HepG2 (cell line): ENCODE results near the gene MLN. TPM values are rescaled to one million over a fixed set of nuclear protein-coding genes. Genes with fewer than 3 reads are reported as not detected.

ENCODE experiments used
- ATAC-seq: fragments of 200-7000 bp; cut with Tn5 transposase; 3 replicates; pipeline ENCODE4 v1.9.1; 2020; ENCODE audit warnings: mild to moderate bottlenecking, moderate library complexity
- BruUV-seq: library from RNA; stranded (reverse); fragments of 400-500 nt; replicated peaks from 2 replicates; lab custom pipeline; 2021; lab: Mats Ljungman, UMichigan
- CTCF ChIA-PET: fragments of 300-600 bp; formaldehyde crosslinking; extraction: SDS; loops from one replicate; lab custom pipeline; 2021; ENCODE audit warnings: low total read pairs, inconsistent platforms, low intra/inter-chr PET ratio; lab: Yijun Ruan, JAX
- POLR2A ChIA-PET: fragments of 350-600 bp; sonication (Branson Sonifier 250); formaldehyde crosslinking; loops from one replicate; lab custom pipeline; 2020; ENCODE audit warnings: antibody characterized with exemption, inconsistent platforms; lab: Yijun Ruan, JAX
- DNase-seq: peaks from one replicate; pipeline ENCODE4 v3.0.0-alpha.2; 2015; ENCODE audit warnings: low spot score
- FAIRE-seq: peaks from 3 replicates; lab custom pipeline; 2011; peaks lifted over from hg19 to GRCh38; lab: Jason Lieb, UNC
- H2AFZ ChIP-seq: one replicate; pipeline ENCODE4 v1.6.1; 2011; ENCODE audit warnings: low read length, inconsistent platforms
- H3K27ac ChIP-seq: fragments of 300-600 bp; 3 replicates; pipeline ENCODE4 v1.8.0; 2011; ENCODE audit warnings: mixed run types, mild to moderate bottlenecking, mixed read lengths, low read length, inconsistent platforms; ENCODE audit not compliant: insufficient read depth; ENCODE audit errors: extremely low read length
- H3K27me3 ChIP-seq, 2 experiments: fragments of 200-600 bp in 1 of 2; 2 replicates in 1 of 2; 3 replicates in 1 of 2; pipeline versions ENCODE4 v1.6.0 to v1.8.0; 2011; ENCODE audit warnings: low read length in 2 of 2, mild to moderate bottlenecking in 2 of 2, moderate library complexity in 2 of 2, inconsistent platforms in 1 of 2; ENCODE audit not compliant: insufficient read depth in 2 of 2, control insufficient read depth in 1 of 2
- H3K36me3 ChIP-seq, 2 experiments: fragments of 200-600 bp in 1 of 2; replicated peaks in 1 of 2; 2 replicates in 1 of 2; 3 replicates in 1 of 2; pipeline versions ENCODE4 v1.5.1 to v1.8.0; 2011; ENCODE audit warnings: low read length in 2 of 2, inconsistent platforms in 1 of 2; ENCODE audit not compliant: insufficient read depth in 2 of 2, control insufficient read depth in 1 of 2
- H3K4me1 ChIP-seq: 2 replicates; pipeline ENCODE4 v1.5.1; 2012; ENCODE audit warnings: low read length, inconsistent platforms; ENCODE audit not compliant: insufficient read depth
- H3K4me2 ChIP-seq: 2 replicates; pipeline ENCODE4 v1.6.0; 2011; ENCODE audit warnings: low read depth, low read length, inconsistent platforms
- H3K4me3 ChIP-seq, 3 experiments: fragments of 200-600 bp in 1 of 3; sonication (generic), shearing (Covaris generic) in 1 of 3; replicated peaks in 1 of 3; 2 replicates each; pipeline ENCODE4 v1.5.1; 2011 to 2016; ENCODE audit warnings: low read length in 3 of 3, inconsistent platforms in 2 of 3, low read depth in 2 of 3, mild to moderate bottlenecking in 2 of 3, control low read depth in 1 of 3, mixed read lengths in 1 of 3; ENCODE audit not compliant: insufficient read depth in 1 of 3
- H3K79me2 ChIP-seq: one replicate; pipeline ENCODE4 v1.6.1; 2011; ENCODE audit warnings: low read length, inconsistent platforms; ENCODE audit not compliant: insufficient read depth
- H3K9ac ChIP-seq: 2 replicates; pipeline ENCODE4 v1.6.0; 2011; ENCODE audit warnings: mild to moderate bottlenecking, low read depth, low read length, inconsistent platforms; ENCODE audit not compliant: insufficient read depth
- H3K9me3 ChIP-seq: 2 replicates; pipeline ENCODE4 v1.5.1; 2012; ENCODE audit warnings: mild to moderate bottlenecking, low read length
- H4K20me1 ChIP-seq: 2 replicates; pipeline ENCODE4 v1.6.0; 2011; ENCODE audit warnings: inconsistent platforms, mild to moderate bottlenecking, low read length, moderate library complexity; ENCODE audit not compliant: insufficient read depth
- NCOR1 ChIP-seq: fragments of 200-600 bp; sonication (generic); IDR thresholded peaks from 2 replicates; pipeline ENCODE4 v1.7.0; 2017; ENCODE audit warnings: antibody characterized with exemption, low read length, borderline replicate concordance
- ZFP36 ChIP-seq: fragments of 150-350 bp; IDR thresholded peaks from 2 replicates; pipeline ENCODE4 v1.6.1; 2018; ENCODE audit warnings: borderline replicate concordance, low read length, low read depth; ENCODE audit not compliant: partially characterized antibody
- ZNF781 ChIP-seq: sonication (generic); formaldehyde crosslinking; IDR thresholded peaks from 2 replicates; pipeline ENCODE4 v1.5.1; 2020; ENCODE audit warnings: borderline replicate concordance, mild to moderate bottlenecking, missing genetic modification reagents; ENCODE audit errors: not compliant biosample characterization
- WGBS: methylation state at CpG from one replicate; pipeline ENCODE4 v1.1.6; 2017; ENCODE audit warnings: low lambda C conversion rate; 5-methylcytosine and 5-hydroxymethylcytosine counted together
- in situ Hi-C: cut with HindIII; loops from 2 replicates; pipeline ENCODE4 v1.10.0; 2017; ENCODE audit warnings: low pct_unique_long_range_greater_than_20kb; ENCODE audit not compliant: extremely low pct_ligation_motif_present
- intact Hi-C: fragments of 100-400 bp; cut with micrococcal nuclease; formaldehyde crosslinking; loops from one replicate; pipeline ENCODE4 v1.10.0; 2022; ENCODE audit not compliant: unreplicated experiment
- polyA plus RNA-seq, 8 experiments: library from polyadenylated mRNA; depleted of rRNA in 3 of 8; stranded (reverse) in 7 of 8; unstranded in 1 of 8; fragments of >200 nt; fragmentation: Illumina TruSeq in 4 of 8; extraction: Trizol in 4 of 8; gene quantifications; 2 replicates each; pipeline versions ENCODE4 v1.2.1 to v1.2.3, GENCODE V29; 2011 to 2016; ENCODE audit warnings: low read depth in 4 of 8, missing spikeins in 1 of 8, mixed read lengths in 1 of 8; ENCODE audit not compliant: insufficient read depth in 1 of 8
- total RNA-seq, 5 experiments: library from RNA; depleted of rRNA; stranded (reverse); fragments of >200 nt; fragmentation: Illumina TruSeq; extraction: Trizol; gene quantifications; 2 replicates each; pipeline ENCODE4 v1.2.3, GENCODE V29; 2016; ENCODE audit warnings: low read depth in 1 of 5
- TF ChIP-seq, protein P1 (sequence below): sonication (generic); formaldehyde crosslinking; IDR thresholded peaks from 2 replicates; pipeline ENCODE4 v1.4.0; 2020; ENCODE audit warnings: missing genetic modification reagents

MLN gene
- total and polyA plus RNA-seq, 2 of the 13 experiments (the other 11 are each of a cell fraction or from before 2014, with no cell fraction given): not detected

GRCh38 chr6:33757113-33757512 is 46.7 kb downstream of the MLN start:
- 20% methylated on average over 3 of the region's 3 CpGs for WGBS
- in situ Hi-C loops: no loop called here
- CTCF ChIA-PET: no interaction called here
- Histone ChIP-seq H3K4me1 (peaks cover 36% of the 10 kb centered on the region), H3K27me3 (no peaks in the 10 kb centered on the region; a peak in 2 of 5 replicates), H3K4me3 (no peak overlapping the region)
- TF ChIP-seq NCOR1: no peak
- TF ChIP-seq ZFP36: peak; percentile 42
- no peak for TF ChIP-seq ZNF781 (CRISPR knock-in tag)
- TF ChIP-seq, protein P1, sequence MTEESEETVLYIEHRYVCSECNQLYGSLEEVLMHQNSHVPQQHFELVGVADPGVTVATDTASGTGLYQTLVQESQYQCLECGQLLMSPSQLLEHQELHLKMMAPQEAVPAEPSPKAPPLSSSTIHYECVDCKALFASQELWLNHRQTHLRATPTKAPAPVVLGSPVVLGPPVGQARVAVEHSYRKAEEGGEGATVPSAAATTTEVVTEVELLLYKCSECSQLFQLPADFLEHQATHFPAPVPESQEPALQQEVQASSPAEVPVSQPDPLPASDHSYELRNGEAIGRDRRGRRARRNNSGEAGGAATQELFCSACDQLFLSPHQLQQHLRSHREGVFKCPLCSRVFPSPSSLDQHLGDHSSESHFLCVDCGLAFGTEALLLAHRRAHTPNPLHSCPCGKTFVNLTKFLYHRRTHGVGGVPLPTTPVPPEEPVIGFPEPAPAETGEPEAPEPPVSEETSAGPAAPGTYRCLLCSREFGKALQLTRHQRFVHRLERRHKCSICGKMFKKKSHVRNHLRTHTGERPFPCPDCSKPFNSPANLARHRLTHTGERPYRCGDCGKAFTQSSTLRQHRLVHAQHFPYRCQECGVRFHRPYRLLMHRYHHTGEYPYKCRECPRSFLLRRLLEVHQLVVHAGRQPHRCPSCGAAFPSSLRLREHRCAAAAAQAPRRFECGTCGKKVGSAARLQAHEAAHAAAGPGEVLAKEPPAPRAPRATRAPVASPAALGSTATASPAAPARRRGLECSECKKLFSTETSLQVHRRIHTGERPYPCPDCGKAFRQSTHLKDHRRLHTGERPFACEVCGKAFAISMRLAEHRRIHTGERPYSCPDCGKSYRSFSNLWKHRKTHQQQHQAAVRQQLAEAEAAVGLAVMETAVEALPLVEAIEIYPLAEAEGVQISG (CRISPR knock-in tag): no peak
- TF ChIP-seq, all 625 proteins: peak for 1
- H3K9me3 ChIP-seq: no peaks in the 10 kb centered on the region
- H3K9ac ChIP-seq: no peak overlapping the region
- ATAC-seq (no peak), FAIRE-seq (no peak), DNase-seq (no peak)
- no TSS peak for BruUV-seq
- H3K27ac ChIP-seq: no peak overlapping the region
- H4K20me1 ChIP-seq: no peaks in the 10 kb centered on the region
- H3K79me2 ChIP-seq: no peaks in the 10 kb centered on the region
- intact Hi-C loops: no loop called here
- no peak overlapping the region for H2AFZ ChIP-seq
- POLR2A ChIA-PET: no interaction called here
- no peaks in the 10 kb centered on the region for H3K36me3 ChIP-seq
- H3K4me2 ChIP-seq: no peak overlapping the region
